Neural progenitor cell (in vitro differentiated cells): ENCODE measurements around the gene NKX6-1.

ENCODE experiments used
- CTCF ChIP-seq: fragments of 200-600 bp; sonication (generic); IDR thresholded peaks from 2 replicates; pipeline ENCODE4 v1.5.1; 2017; ENCODE audit warnings: antibody characterized with exemption, mild to moderate bottlenecking
- EZH2 ChIP-seq: fragments of 200-600 bp; sonication (generic); IDR thresholded peaks from 2 replicates; pipeline ENCODE4 v1.6.1; 2017; ENCODE audit warnings: antibody characterized with exemption, mild to moderate bottlenecking, moderate library complexity
- EZH2phosphoT487 ChIP-seq: fragments of 200-600 bp; sonication (generic); IDR thresholded peaks from 2 replicates; pipeline ENCODE4 v1.6.1; 2017; ENCODE audit warnings: antibody characterized with exemption

- TF ChIP-seq EZH2 (no peak), EZH2phosphoT487 (no peak), CTCF (no peak)
These were observed 32.6 kb upstream of the NKX6-1 start for GRCh38 chr4:84531689-84532088.
